GM12892 (cell line): ENCODE measurements around the gene VPS33A.

ENCODE experiments used
- POLR2A ChIP-seq: IDR thresholded peaks from 2 replicates; pipeline ENCODE4 v1.6.1; 2011; ENCODE audit warnings: low read depth, low read length, control low read depth
- POLR2AphosphoS5 ChIP-seq: IDR thresholded peaks from 2 replicates; pipeline ENCODE4 v1.6.1; 2011; ENCODE audit warnings: low read depth, low read length, control low read depth

DNA sequence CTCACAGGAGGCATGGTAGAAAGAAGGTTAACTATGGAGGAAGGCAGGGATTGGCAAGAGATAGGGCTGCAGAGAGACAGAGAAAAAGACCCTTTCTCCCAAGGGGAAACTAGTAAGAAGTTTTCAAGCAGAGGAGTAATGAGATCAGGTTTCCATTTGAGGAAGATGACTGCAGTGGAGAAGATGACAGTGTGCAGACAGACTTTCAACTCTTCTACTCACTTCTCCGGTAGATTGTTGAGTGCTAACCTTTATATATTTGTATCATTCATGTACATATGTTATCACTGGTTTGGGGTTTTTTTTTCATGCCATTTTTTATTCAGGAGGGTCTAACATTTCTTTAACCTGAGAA lies 68.7 kb downstream of the VPS33A start:
- TF ChIP-seq POLR2AphosphoS5 = no peak
- TF ChIP-seq POLR2A = no peak
